ENCODE data around the gene COQ5.

DNA sequence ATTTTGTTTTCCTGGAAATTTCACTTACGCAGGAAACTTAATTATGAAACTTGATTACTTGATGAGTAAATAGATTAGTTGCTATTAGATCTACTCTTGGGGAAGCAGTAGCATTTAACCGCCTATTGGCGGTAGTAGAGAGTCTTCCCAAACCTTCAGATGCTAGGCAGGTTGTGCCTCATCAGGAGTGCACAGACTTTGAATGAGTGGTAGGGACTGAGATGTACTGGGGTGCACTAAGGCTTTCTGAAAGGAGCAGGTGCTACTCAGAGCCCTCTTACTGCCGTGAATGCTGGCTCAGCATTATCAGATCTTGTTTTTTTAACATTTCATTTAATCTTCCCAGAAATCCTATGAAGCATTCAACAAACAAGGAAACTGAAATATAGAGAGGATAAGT is 75.0 kb downstream of the COQ5 start:
- TF ChIP-seq EZH2phosphoT487 (IDR thresholded peaks at IDR 0.05; ENCODE audit: insufficient read depth, low read depth) (no peak), EZH2 (IDR thresholded peaks at IDR 0.05; ENCODE audit: insufficient read depth, poor library complexity, severe bottlenecking) (no peak)

All from GM23248 (cell line).